Gastrocnemius medialis (tissue), 4 donors: Measurements from ENCODE around the gene XPOT.

Experiments
- CTCF ChIP-seq, 5 experiments: fragments of 450-650 bp in 3 of 5; fragments of 200-600 bp in 2 of 5; sonication (generic) in 2 of 5; IDR thresholded peaks in 4 of 5; conservative IDR thresholded peaks in 1 of 5; 1 replicate in 4 of 5; 2 replicates in 1 of 5; pipeline ENCODE4 v1.5.1; 2016 to 2019; ENCODE audit warnings: antibody characterized with exemption in 5 of 5, mild to moderate bottlenecking in 3 of 5, moderate library complexity in 3 of 5
- POLR2A ChIP-seq, 2 donors: fragments of 450-650 bp; IDR thresholded peaks; one replicate each; pipeline ENCODE4 v1.6.1; 2017; ENCODE audit warnings: antibody characterized with exemption in 2 of 2, mild to moderate bottlenecking in 2 of 2, moderate library complexity in 2 of 2

GRCh38 chr12:64413884-64414283 lies 9.7 kb downstream of the XPOT start:
- no peak for TF ChIP-seq POLR2A (IDR thresholded peaks at IDR 0.05)
- no peak for TF ChIP-seq CTCF (IDR thresholded peaks at IDR 0.05 in 4 of 5, conservative IDR thresholded peaks at IDR 0.05 in 1 of 5)
